Measurements from ENCODE around the gene ZNF442.
A peak's percentile ranks its signal among the peaks of the same experiment; 100 is the strongest.
"Not testable (repeated sequence)": the region's sequence is repeated elsewhere in the genome, so short reads cannot be mapped to it uniquely, and the experiment has no call there.

Gene ZNF442

DNA sequence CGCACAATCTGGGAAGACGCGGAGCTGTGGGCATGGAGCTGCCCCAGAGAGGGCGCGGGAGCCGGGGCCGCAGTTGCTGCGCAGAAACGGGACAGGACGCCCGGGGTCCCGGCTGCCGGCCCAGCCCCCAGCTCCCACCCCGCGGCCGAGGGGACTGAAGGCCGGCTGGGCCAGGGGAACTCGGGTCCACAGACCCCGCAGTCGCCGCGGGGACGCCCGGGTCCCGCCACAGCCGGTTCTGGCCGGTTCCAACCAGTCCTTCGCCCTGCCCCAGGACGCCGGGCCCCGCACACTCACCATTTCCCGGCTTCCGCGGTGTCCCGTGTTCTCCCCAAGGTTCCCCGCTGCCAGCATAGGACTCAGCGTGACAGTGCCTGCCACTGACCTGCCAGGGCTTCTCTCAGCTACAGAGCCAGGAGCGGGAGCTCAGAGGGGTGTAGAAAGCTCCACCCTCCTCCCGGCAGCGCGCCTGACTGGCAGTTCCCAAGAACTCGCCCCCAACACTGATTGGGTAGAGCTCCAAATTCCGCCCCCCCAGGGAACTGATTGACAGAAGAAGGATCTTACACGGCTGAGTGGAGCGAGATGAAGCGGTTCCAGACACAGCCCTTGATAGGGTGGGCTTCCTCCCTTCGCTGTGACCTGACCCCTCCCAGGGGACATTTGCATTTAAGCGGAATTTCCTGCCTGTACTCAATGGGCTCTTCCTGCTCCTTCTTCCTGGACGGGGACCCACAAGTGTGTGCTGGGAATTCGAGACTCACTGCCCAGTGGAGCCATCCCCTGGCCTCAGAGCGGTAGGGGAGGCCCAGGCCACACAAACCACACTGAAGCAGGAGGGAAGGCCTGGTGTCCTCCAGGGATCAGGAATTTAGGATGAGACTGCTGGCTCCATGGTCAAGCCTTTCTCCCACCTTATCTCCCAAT lies at the start of gene ZNF442:
Gene ZNF442 (minus strand): TSS at position 448 of the 927 bp plus-strand sequence. CDS start 2,052 bp downstream, outside the sequence.
- TF ChIP-seq, protein P1, sequence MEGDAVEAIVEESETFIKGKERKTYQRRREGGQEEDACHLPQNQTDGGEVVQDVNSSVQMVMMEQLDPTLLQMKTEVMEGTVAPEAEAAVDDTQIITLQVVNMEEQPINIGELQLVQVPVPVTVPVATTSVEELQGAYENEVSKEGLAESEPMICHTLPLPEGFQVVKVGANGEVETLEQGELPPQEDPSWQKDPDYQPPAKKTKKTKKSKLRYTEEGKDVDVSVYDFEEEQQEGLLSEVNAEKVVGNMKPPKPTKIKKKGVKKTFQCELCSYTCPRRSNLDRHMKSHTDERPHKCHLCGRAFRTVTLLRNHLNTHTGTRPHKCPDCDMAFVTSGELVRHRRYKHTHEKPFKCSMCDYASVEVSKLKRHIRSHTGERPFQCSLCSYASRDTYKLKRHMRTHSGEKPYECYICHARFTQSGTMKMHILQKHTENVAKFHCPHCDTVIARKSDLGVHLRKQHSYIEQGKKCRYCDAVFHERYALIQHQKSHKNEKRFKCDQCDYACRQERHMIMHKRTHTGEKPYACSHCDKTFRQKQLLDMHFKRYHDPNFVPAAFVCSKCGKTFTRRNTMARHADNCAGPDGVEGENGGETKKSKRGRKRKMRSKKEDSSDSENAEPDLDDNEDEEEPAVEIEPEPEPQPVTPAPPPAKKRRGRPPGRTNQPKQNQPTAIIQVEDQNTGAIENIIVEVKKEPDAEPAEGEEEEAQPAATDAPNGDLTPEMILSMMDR (conservative IDR thresholded peaks at IDR 0.05; ENCODE audit: low read depth, low read length) = peak; percentile 73
- DNase-seq (ENCODE audit: low read depth) = peak; percentile 70
- H3K4me3 ChIP-seq (ENCODE audit: low read length) = peak within 1 kb of the TSS; percentile 76

DNA sequence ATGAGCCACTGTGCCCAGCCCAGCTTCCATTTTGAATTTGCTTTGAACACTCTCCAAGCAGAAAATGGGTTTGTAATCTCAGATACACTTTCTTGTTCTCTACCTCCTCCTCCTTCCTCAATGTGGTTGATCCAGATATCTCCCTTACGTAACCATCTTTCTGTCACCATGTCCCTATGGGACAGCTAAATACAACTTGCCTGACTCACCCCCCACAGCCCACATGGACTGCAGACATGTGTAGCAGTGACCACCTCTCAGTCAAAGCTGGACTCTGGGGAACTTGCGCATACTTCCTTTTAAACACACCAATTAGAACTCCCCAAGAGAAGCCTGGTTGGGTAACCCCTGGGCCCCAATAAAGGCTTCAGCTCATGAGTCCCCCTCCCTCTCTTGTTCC lies 46.4 kb upstream of the ZNF442 start:
- no peak overlapping the region for H3K4me3 ChIP-seq (ENCODE audit: low read length)
- TF ChIP-seq, protein P1 (conservative IDR thresholded peaks at IDR 0.05; ENCODE audit: low read depth, low read length) = no peak
- DNase-seq (ENCODE audit: low read depth) = no peak

GRCh38 chr19:12400633-12401502 lies 35.4 kb upstream of the ZNF442 start, which contains the start of gene ZNF799:
Gene ZNF799, minus strand, starts transcription at chr19:12401271. Its CDS starts 201 bp downstream, at chr19:12401070.
- TF ChIP-seq, protein P1 (conservative IDR thresholded peaks at IDR 0.05; ENCODE audit: low read depth, low read length) = no peak
- DNase-seq (ENCODE audit: low read depth) = peak; percentile 84
- H3K4me3 ChIP-seq (ENCODE audit: low read length) = peak within 1 kb of the TSS; percentile 74

GRCh38 chr19:12399901-12400632 lies 34.6 kb upstream of the ZNF442 start:
- H3K4me3 ChIP-seq (ENCODE audit: low read length) = peak overlapping the region; percentile 74
- not testable (repeated sequence) for DNase-seq (ENCODE audit: low read depth)

DNA sequence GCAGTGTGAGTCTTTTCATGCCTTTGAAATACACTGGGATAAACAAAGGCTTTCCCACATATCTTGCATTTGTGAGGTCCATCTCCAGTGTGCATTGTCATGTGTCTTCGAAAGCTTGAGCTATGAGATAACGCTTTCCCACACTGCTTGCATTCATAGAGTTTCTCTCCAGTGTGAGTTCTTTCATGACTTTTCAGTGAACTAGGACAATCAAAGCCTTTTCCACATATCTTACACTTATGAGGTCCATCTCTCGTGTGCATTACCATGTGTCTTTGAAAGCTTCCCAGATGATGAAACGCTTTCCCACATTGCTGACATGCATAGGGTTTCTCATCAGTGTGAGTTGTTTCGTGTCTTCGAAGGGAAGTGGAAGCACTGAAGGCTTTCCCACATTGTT lies 25.7 kb upstream of the ZNF442 start:
- not testable (repeated sequence) for H3K4me3 ChIP-seq (ENCODE audit: low read length); DNase-seq (ENCODE audit: low read depth)

GRCh38 chr19:12386365-12386764 lies 20.9 kb upstream of the ZNF442 start:
- H3K4me3 ChIP-seq (ENCODE audit: low read length); DNase-seq (ENCODE audit: low read depth): not testable (repeated sequence)

DNA sequence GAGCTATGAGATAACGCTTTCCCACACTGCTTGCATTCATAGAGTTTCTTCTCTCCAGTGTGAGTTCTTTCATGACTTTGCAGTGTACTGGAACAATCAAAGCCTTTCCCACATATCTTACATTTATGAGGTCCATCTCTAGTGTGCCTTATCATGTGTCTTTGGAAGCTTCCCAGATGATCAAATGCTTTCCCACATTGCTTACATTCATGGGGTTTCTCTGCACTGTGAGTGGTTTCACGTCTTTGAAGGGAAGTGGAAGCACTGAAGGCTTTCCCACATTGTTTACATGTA lies 14.9 kb upstream of the ZNF442 start:
- DNase-seq (ENCODE audit: low read depth) = no peak
- TF ChIP-seq, protein P1 (conservative IDR thresholded peaks at IDR 0.05; ENCODE audit: low read depth, low read length) = no peak
- H3K4me3 ChIP-seq (ENCODE audit: low read length) = no peak overlapping the region

DNA sequence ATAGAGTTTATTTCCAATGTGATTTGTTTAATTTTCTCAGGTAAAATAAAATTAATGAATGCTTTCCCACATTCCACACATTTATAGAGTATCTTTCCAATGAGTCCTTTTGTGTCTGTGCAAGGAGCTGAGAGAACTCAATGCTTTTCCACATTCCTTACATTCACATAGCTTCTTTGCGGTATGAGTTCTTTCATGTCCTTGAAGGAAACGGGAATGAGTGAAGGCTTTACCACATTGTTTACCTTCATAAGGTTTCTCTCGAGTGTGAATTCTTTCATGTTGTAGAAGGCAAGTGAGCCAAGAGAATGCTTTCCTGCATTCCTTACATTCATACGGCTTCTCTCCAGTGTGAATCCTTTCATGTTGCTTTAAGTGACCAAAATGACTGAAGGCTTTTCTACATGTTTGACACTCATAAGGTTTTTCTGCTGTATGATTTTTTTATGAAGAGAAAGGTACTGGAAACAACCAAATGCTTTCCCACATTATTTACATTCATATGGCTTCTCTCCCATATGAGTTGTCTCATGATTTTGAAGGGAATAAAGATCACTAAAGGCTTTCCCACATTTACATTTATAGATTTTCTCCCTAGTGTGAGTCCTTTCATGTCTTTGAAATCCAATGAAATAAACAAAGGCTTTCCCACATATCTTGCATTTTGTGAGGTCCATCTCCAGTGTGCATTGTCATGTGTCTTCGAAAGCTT lies 14.4 kb upstream of the ZNF442 start:
- TF ChIP-seq, protein P1 (conservative IDR thresholded peaks at IDR 0.05; ENCODE audit: low read depth, low read length) = no peak
- H3K4me3 ChIP-seq (ENCODE audit: low read length) = no peak overlapping the region
- no peak for DNase-seq (ENCODE audit: low read depth)

Measured in retinal pigment epithelial cell (primary cell).